Measurements from ENCODE around the gene TRIM38. TPM values are rescaled to one million over a fixed set of nuclear protein-coding genes. Genes with fewer than 3 reads are reported as not detected.

TRIM38 gene
- polyA plus RNA-seq (2012; ENCODE audit: missing spikeins) = 10.0 TPM

- FAIRE-seq (peak; percentile 82), DNase-seq (ENCODE audit: insufficient read length) (peak; percentile 37)
Observed at GRCh38 chr6:25962149-25963127, at the start of gene TRIM38. Gene TRIM38, plus strand, starts transcription at chr6:25962802. Its CDS starts 3,721 bp downstream, at chr6:25966523.

GRCh38 chr6:25913741-25914140, 48.9 kb upstream of the TRIM38 start:
- no peak for TF ChIP-seq POLR2AphosphoS5 (IDR thresholded peaks at IDR 0.05; ENCODE audit: low read depth, low read length)
- no peak for TF ChIP-seq POLR2A (IDR thresholded peaks at IDR 0.05; ENCODE audit: low read depth, low read length)
- no peak for TF ChIP-seq TAF1 (IDR thresholded peaks at IDR 0.05; ENCODE audit: borderline replicate concordance, low read depth, low read length)
- no peak for FAIRE-seq
- DNase-seq (ENCODE audit: insufficient read length) = no peak

More at GRCh38 chr6:25962149-25963127, at the start of gene TRIM38:
- peak; percentile 92 for TF ChIP-seq TAF1 (IDR thresholded peaks at IDR 0.05; ENCODE audit: borderline replicate concordance, low read depth, low read length)
- TF ChIP-seq POLR2AphosphoS5 (IDR thresholded peaks at IDR 0.05; ENCODE audit: low read depth, low read length) = peak; percentile 98
- TF ChIP-seq POLR2A (IDR thresholded peaks at IDR 0.05; ENCODE audit: low read depth, low read length) = peak; percentile 98

- no peak for FAIRE-seq
- TF ChIP-seq TAF1 (IDR thresholded peaks at IDR 0.05; ENCODE audit: borderline replicate concordance, low read depth, low read length) = no peak
- TF ChIP-seq POLR2A (IDR thresholded peaks at IDR 0.05; ENCODE audit: low read depth, low read length) = no peak
- TF ChIP-seq POLR2AphosphoS5 (IDR thresholded peaks at IDR 0.05; ENCODE audit: low read depth, low read length) = no peak
Observed at GRCh38 chr6:25916330-25916729, 46.3 kb upstream of the TRIM38 start.

GRCh38 chr6:25916789-25917490, 45.7 kb upstream of the TRIM38 start:
- FAIRE-seq = no peak
- TF ChIP-seq TAF1 (IDR thresholded peaks at IDR 0.05; ENCODE audit: borderline replicate concordance, low read depth, low read length) (no peak), POLR2A (IDR thresholded peaks at IDR 0.05; ENCODE audit: low read depth, low read length) (no peak), POLR2AphosphoS5 (IDR thresholded peaks at IDR 0.05; ENCODE audit: low read depth, low read length) (no peak)
- no peak for DNase-seq (ENCODE audit: insufficient read length)

More at GRCh38 chr6:25916330-25916729, 46.3 kb upstream of the TRIM38 start:
- DNase-seq (ENCODE audit: insufficient read length) = no peak

- no peak for TF ChIP-seq TAF1 (IDR thresholded peaks at IDR 0.05; ENCODE audit: borderline replicate concordance, low read depth, low read length)
- TF ChIP-seq POLR2AphosphoS5 (IDR thresholded peaks at IDR 0.05; ENCODE audit: low read depth, low read length) = no peak
- no peak for TF ChIP-seq POLR2A (IDR thresholded peaks at IDR 0.05; ENCODE audit: low read depth, low read length)
- DNase-seq (ENCODE audit: insufficient read length) (no peak), FAIRE-seq (no peak)
Observed at GRCh38 chr6:25918083-25918683, 44.4 kb upstream of the TRIM38 start.

- DNase-seq (ENCODE audit: insufficient read length) (no peak), FAIRE-seq (no peak)
- TF ChIP-seq POLR2AphosphoS5 (IDR thresholded peaks at IDR 0.05; ENCODE audit: low read depth, low read length) = no peak
- no peak for TF ChIP-seq POLR2A (IDR thresholded peaks at IDR 0.05; ENCODE audit: low read depth, low read length)
- no peak for TF ChIP-seq TAF1 (IDR thresholded peaks at IDR 0.05; ENCODE audit: borderline replicate concordance, low read depth, low read length)
Observed at GRCh38 chr6:25919657-25920056, 42.9 kb upstream of the TRIM38 start.

- FAIRE-seq = no peak
- TF ChIP-seq TAF1 (IDR thresholded peaks at IDR 0.05; ENCODE audit: borderline replicate concordance, low read depth, low read length) (no peak), POLR2A (IDR thresholded peaks at IDR 0.05; ENCODE audit: low read depth, low read length) (no peak), POLR2AphosphoS5 (IDR thresholded peaks at IDR 0.05; ENCODE audit: low read depth, low read length) (no peak)
- no peak for DNase-seq (ENCODE audit: insufficient read length)
Observed at GRCh38 chr6:25921525-25922203, 40.9 kb upstream of the TRIM38 start.

- no peak for FAIRE-seq
- no peak for DNase-seq (ENCODE audit: insufficient read length)
- TF ChIP-seq TAF1 (IDR thresholded peaks at IDR 0.05; ENCODE audit: borderline replicate concordance, low read depth, low read length) (no peak), POLR2A (IDR thresholded peaks at IDR 0.05; ENCODE audit: low read depth, low read length) (no peak), POLR2AphosphoS5 (IDR thresholded peaks at IDR 0.05; ENCODE audit: low read depth, low read length) (no peak)
Observed at GRCh38 chr6:25922301-25922700, 40.3 kb upstream of the TRIM38 start.

GRCh38 chr6:25925876-25926275, 36.7 kb upstream of the TRIM38 start:
- no peak for TF ChIP-seq POLR2AphosphoS5 (IDR thresholded peaks at IDR 0.05; ENCODE audit: low read depth, low read length)
- TF ChIP-seq TAF1 (IDR thresholded peaks at IDR 0.05; ENCODE audit: borderline replicate concordance, low read depth, low read length) = no peak
- no peak for TF ChIP-seq POLR2A (IDR thresholded peaks at IDR 0.05; ENCODE audit: low read depth, low read length)
- no peak for DNase-seq (ENCODE audit: insufficient read length)
- no peak for FAIRE-seq

- DNase-seq (ENCODE audit: insufficient read length) (no peak), FAIRE-seq (no peak)
- TF ChIP-seq TAF1 (IDR thresholded peaks at IDR 0.05; ENCODE audit: borderline replicate concordance, low read depth, low read length) (no peak), POLR2A (IDR thresholded peaks at IDR 0.05; ENCODE audit: low read depth, low read length) (no peak), POLR2AphosphoS5 (IDR thresholded peaks at IDR 0.05; ENCODE audit: low read depth, low read length) (no peak)
Observed at GRCh38 chr6:25927178-25927577, 35.4 kb upstream of the TRIM38 start.
